Cardiac muscle cell (in vitro differentiated cells and primary cell): ENCODE data around the gene ODAD3. TPM values are rescaled to one million over a fixed set of nuclear protein-coding genes. Genes with fewer than 3 reads are reported as not detected.

Experiments
- DNase-seq, 2 donors: peaks; one replicate each; pipeline versions ENCODE4 v3.0.0 to v3.0.0-alpha.2; 2010 to 2017; ENCODE audit warnings: low read depth in 1 of 2, low spot score in 1 of 2
- H3K27ac ChIP-seq: fragments of 200-600 bp; sonication (generic); 2 replicates; pipeline ENCODE4 v1.5.1; 2016
- H3K27me3 ChIP-seq: fragments of 200-600 bp; sonication (generic); 2 replicates; pipeline ENCODE4 v1.6.0; 2016; ENCODE audit warnings: control low read depth
- H3K36me3 ChIP-seq: fragments of 200-600 bp; sonication (generic); 2 replicates; pipeline ENCODE4 v1.5.1; 2016; ENCODE audit warnings: control low read depth
- H3K4me1 ChIP-seq: fragments of 200-600 bp; sonication (generic); 2 replicates; pipeline ENCODE4 v1.8.1; 2017; ENCODE audit warnings: low read depth, mild to moderate bottlenecking, mixed run types
- H3K4me3 ChIP-seq: fragments of 200-600 bp; sonication (generic); 2 replicates; pipeline ENCODE4 v1.5.1; 2016; ENCODE audit warnings: mild to moderate bottlenecking
- H3K9me3 ChIP-seq: fragments of 200-600 bp; sonication (generic); 2 replicates; pipeline ENCODE4 v1.5.1; 2017; ENCODE audit warnings: low read depth, mild to moderate bottlenecking, control low read depth
- polyA plus RNA-seq: library from polyadenylated mRNA; unstranded; fragments of >200 nt; fragmentation: Nextera tagmentation; extraction: Ambion mirVana; gene quantifications from 2 replicates; pipeline ENCODE4 v1.2.1, GENCODE V29; 2016
- total RNA-seq: library from RNA; depleted of rRNA; stranded (reverse); fragments of >200 nt; gene quantifications from 2 replicates; pipeline ENCODE4 v1.2.3, GENCODE V29; 2016
- TF ChIP-seq, protein P1 (sequence below): IDR thresholded peaks from 2 replicates; pipeline ENCODE4 v1.5.1; 2012; ENCODE audit warnings: low read depth, mild to moderate bottlenecking, low read length

The ODAD3 gene
- total and polyA plus RNA-seq, 2 experiments from 2014 or later = 3.8 to 5.1 TPM

DNA sequence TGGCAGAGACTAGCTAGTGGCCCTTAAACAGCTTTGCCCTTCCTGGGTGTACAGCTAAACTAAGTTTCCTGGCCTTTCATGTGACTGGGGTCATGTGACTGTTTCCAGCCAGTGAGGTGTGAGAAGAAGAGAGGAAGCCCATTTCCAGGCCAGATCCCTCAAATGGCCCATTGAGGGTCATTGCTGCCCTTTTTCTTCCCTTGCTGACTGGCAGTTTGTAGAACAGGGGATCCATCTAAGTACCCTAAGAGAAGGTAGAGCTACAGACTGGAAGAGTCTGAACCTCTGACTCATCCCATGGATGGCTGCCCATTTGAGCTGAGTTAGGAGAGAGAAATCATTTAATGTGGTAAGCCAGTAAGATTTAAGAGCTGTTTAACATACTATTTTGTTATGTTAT, 57.7 kb downstream of the ODAD3 start:
- H3K27ac ChIP-seq = no peak overlapping the region
- no peaks in the 10 kb centered on the region for H3K9me3 ChIP-seq
- no peak overlapping the region for H3K4me3 ChIP-seq
- peaks cover 6% of the 10 kb centered on the region for H3K4me1 ChIP-seq
- H3K27me3 ChIP-seq = no peaks in the 10 kb centered on the region
- TF ChIP-seq, protein P1, sequence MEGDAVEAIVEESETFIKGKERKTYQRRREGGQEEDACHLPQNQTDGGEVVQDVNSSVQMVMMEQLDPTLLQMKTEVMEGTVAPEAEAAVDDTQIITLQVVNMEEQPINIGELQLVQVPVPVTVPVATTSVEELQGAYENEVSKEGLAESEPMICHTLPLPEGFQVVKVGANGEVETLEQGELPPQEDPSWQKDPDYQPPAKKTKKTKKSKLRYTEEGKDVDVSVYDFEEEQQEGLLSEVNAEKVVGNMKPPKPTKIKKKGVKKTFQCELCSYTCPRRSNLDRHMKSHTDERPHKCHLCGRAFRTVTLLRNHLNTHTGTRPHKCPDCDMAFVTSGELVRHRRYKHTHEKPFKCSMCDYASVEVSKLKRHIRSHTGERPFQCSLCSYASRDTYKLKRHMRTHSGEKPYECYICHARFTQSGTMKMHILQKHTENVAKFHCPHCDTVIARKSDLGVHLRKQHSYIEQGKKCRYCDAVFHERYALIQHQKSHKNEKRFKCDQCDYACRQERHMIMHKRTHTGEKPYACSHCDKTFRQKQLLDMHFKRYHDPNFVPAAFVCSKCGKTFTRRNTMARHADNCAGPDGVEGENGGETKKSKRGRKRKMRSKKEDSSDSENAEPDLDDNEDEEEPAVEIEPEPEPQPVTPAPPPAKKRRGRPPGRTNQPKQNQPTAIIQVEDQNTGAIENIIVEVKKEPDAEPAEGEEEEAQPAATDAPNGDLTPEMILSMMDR = no peak
- H3K36me3 ChIP-seq = no peaks in the 10 kb centered on the region
- peak in 1 of 2 donors; percentile 85 for DNase-seq

DNA sequence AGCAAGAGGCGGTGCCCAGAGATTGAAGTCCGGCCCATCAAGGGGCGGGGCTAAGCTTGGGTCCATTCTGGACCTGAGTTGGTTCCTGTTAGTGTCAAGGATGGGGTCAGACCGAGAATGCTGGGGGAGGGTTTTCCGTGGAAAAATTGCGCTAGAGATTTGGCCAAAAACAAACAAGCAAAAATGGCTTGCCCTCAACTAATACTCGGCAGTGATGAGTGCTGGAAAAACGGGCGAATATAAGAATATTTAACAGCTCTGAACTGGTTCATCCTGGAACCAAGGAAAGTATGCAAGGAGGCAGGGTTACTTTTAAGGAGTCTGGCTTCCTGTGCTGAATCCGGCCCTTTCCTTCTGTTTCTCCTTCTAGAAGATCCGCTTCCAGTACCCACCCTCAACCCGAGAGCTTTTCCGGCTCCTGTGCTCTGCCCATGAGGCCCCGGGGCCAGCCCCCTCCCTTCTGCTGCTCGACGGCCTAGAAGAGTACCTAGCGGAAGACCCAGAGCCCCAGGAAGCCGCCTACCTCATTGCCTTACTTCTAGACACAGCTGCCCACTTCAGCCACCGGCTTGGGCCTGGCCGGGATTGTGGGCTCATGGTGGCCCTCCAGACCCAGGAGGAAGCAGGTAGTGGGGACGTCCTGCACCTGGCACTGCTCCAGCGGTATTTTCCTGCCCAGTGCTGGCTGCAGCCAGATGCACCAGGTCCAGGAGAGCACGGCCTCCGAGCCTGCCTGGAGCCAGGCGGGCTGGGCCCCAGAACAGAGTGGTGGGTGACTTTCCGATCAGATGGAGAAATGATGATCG, 59.6 kb downstream of the ODAD3 start:
- H3K27me3 ChIP-seq = no peaks in the 10 kb centered on the region
- peak overlapping the region; percentile 69 for H3K27ac ChIP-seq
- no peaks in the 10 kb centered on the region for H3K36me3 ChIP-seq
- H3K4me3 ChIP-seq = peak overlapping the region; percentile 19
- TF ChIP-seq, protein P1 = no peak
- H3K9me3 ChIP-seq = no peaks in the 10 kb centered on the region
- H3K4me1 ChIP-seq = peaks cover 6% of the 10 kb centered on the region
- DNase-seq = peak in 1 of 2 donors; percentile 53

DNA sequence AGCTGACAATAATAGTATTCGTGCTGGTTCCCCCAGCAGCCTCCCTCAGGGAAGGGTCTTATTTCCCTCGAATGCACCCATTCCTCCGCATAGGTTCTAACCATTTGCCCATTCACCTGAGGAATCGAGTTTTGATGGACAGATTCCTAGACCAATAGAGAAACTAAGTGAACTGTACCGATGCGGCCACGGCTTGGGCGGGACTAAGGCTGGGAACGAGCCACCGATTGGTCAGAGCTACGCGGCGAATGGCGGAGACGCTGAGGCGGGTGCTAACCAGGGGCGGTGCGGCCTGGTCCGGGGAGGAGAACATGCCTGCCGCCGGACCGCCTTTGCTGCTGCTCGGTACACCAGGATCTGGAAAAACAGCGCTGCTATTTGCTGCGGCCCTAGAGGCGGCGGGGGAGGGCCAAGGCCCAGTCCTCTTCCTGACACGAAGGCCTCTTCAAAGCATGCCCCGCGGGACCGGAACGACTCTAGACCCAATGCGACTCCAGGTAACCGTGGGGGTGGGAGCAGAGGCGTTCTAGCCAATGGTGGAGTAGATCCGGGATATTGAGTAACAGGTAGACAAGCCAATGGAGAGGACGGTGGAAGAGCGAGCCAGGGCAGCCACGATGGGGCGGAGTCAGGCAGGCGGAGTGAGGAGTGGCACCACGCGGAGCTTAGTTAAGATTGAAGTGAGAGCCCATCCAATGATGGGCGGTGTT, 60.3 kb downstream of the ODAD3 start, which contains the start of gene SWSAP1:
Gene SWSAP1, plus strand, starts transcription at position 234 of the 710 bp plus-strand sequence. Its CDS starts 15 bp downstream, at position 249.
- H3K9me3 ChIP-seq = no peaks in the 10 kb centered on the region
- TF ChIP-seq, protein P1 = no peak
- DNase-seq = peak; percentile 99 to 100
- H3K4me1 ChIP-seq = peaks cover 6% of the 10 kb centered on the region
- H3K27ac ChIP-seq = peak within 1 kb of the TSS; percentile 94
- no peaks in the 10 kb centered on the region for H3K36me3 ChIP-seq
- no peaks in the 10 kb centered on the region for H3K27me3 ChIP-seq
- H3K4me3 ChIP-seq = peak within 1 kb of the TSS; percentile 53

DNA sequence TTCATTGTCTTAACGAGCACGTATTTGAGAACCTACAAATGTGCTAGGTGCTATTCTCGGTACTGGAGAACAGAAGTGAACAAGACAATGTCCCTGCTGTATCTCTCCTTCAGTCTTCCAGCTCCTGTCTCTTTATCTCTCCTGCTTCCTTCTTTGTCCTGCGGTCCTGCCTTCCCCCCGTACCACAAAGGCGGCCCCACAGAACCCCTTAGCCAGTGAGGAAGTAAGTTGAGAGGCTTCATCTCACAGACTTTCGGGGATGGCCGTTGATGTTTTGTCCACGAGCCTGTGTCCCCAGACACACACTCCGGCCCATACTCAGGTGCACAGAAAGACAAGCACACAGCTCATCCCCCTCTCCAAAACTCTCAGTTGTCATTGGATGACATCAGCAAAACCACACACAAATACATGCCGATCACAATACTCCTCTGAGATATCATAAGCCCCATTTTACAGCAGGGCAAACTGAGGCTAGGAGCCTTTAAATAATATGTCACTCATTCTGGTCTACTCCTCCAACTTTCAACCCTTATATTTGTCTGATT, 61.0 kb downstream of the ODAD3 start:
- no peaks in the 10 kb centered on the region for H3K27me3 ChIP-seq
- H3K9me3 ChIP-seq = no peaks in the 10 kb centered on the region
- no peaks in the 10 kb centered on the region for H3K36me3 ChIP-seq
- H3K4me1 ChIP-seq = peaks cover 6% of the 10 kb centered on the region
- H3K27ac ChIP-seq = peak overlapping the region; percentile 94
- no peak for DNase-seq
- peak overlapping the region; percentile 53 for H3K4me3 ChIP-seq
- TF ChIP-seq, protein P1 = no peak

DNA sequence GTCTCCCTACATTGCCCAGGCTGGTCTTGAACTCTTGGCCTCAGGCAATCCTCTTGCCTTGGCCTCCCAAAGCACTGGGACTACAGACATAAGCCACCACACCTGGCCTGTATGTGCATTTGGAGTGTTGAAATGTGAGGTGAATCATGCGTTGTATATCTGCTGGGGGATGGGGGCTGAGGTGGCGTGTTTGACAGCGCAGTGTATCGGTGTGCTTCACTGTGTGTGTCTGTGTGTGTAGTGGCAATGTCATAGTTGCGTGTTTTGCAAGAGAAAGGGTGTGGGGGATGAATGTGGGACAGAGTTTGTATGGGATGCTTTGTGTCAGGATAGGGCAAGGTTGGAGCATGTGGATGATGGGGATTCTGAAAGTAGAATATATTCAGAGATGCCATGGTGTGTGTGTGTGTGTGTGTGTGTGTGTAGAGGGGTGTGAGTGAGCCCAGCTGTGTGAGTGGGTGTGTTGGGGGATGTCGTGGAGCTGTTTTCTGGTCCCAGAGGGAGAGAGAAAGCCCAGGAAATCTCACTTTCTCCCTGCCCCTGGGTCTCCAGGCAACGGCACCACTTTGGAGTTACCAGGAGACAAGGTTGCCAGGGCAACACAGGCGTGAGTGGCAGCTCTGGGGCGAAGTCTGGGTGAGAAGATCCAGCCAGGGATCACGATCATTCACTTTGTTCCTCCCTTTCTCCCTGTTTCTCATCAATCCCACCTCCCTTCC, 61.6 kb downstream of the ODAD3 start:
- Histone ChIP-seq H3K9me3 (no peaks in the 10 kb centered on the region), H3K4me3 (no peak overlapping the region), H3K27ac (peak overlapping the region; percentile 94), H3K4me1 (peaks cover 6% of the 10 kb centered on the region), H3K27me3 (no peaks in the 10 kb centered on the region), H3K36me3 (no peaks in the 10 kb centered on the region)
- peak; percentile 53 to 89 for DNase-seq
- TF ChIP-seq, protein P1 = no peak
